RCC 7860 (cell line): ENCODE results near the gene RIMS1.

ENCODE experiments used
- DNase-seq: peaks from one replicate; pipeline ENCODE4 v3.0.0-alpha.2; 2015; ENCODE audit warnings: low spot score
- FAIRE-seq: peaks from 2 replicates; lab custom pipeline; 2012; peaks lifted over from hg19 to GRCh38; lab: Jason Lieb, UNC

Gene RIMS1

GRCh38 chr6:72083976-72084375, 197.6 kb downstream of the RIMS1 start:
- FAIRE-seq: no peak
- DNase-seq: no peak

DNA sequence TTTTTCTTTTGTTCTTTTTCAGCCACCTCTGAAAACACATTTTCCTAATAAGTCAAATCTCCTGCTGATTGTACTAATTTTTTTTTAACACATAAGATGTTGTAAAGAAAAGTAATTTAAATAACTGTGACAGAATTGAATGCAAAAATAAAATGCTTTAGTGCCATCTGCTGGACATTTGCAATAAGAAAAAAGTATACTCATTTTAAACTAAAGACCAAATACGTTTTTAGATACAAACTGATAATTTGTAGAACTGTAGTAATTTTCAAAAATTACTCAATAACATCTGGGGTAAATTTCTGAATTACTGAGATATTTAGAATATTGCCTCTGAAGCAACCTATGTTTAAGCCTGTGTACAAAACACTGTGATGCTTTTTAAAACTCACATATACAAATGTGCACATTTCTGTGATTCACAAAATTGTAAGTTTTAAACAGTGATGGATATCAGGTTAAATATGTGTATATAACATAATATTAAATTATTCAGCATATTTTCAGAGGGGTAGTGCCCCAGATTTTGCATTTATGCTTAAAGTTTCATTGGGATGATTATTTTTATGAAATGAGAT, 198.7 kb downstream of the RIMS1 start:
- FAIRE-seq: peak; percentile 79
- no peak for DNase-seq

DNA sequence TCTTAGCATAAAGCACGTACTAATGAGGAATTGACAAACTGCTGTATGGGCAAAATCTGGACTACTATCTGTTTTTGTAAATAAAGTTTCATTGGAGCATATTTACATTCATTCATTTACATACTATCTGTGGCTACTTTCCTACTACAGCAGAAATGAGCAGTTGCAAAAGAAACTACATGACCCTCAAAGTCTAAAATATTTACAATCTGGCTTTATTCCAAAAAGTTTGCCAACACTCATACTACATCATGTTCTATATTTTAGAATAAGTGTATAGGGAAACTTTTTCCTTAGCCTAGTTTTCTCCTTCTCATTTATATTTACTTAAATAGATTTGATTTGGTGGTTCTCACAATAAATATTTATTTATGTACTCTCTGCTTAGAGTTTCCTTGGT, 208.2 kb downstream of the RIMS1 start:
- no peak for FAIRE-seq
- no peak for DNase-seq

GRCh38 chr6:72102561-72102960, 216.2 kb downstream of the RIMS1 start:
- FAIRE-seq (no peak), DNase-seq (no peak)

DNA sequence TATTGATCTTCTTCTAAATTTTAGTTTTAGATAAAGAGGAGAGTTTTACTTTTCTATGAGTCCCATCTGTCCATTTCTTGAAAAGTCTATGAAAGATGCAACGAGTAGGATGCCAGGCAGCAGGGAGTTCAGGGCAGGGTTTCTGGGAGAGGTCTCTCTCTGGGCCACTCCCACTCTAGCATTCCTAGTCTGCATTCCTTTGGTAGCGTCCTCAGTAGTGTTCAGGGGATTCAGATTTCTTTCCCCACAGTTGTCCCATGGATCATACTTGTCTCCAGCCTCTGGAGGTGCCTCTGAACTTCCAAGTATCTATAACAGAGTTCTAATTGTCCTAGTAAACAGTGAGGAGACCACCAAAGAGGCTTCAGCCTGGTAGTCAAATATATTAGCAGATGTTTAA, 225.3 kb downstream of the RIMS1 start:
- FAIRE-seq: no peak

DNA sequence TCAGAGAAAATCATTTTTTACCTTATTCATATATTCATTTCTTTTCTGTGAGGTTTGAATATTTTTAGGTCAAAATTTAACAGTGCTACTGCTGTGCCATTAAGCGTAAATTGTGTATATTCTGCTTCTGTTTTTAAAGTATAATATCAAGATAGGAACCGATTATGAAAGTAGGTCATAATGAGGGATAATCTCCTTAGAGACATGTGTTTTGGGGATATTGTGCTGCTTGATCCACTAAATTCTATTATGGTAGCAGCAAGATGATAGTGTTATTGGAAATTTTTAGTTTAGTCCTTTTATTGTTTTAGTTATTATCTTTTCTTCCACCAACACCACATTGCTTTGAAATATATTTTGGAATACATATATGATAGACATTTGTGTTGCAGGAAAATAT, 244.0 kb downstream of the RIMS1 start:
- DNase-seq: no peak
- no peak for FAIRE-seq

More for the DNA sequence above, 225.3 kb downstream of the RIMS1 start:
- no peak for DNase-seq

GRCh38 chr6:72132427-72132826, 246.1 kb downstream of the RIMS1 start:
- FAIRE-seq (peak; percentile 29), DNase-seq (peak; percentile 65)

DNA sequence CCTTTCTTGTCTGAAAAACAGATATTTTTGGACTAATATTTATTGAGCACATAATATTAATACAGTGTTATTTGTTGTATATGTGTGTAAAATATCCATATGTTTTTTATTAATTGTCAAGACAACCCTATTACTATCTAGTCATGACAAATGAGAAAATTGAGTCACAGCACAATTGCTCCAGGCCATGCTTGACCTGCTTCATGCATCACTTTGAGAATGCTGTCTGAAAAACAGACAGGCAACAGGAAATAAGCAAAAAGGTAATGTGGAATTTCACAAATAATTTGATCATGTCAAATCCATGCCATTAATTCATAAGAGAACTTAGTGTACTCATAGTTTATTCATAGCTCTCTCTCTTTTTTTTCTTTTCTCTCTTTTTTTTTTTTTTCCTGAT, 246.5 kb downstream of the RIMS1 start:
- DNase-seq: no peak
- FAIRE-seq: no peak

DNA sequence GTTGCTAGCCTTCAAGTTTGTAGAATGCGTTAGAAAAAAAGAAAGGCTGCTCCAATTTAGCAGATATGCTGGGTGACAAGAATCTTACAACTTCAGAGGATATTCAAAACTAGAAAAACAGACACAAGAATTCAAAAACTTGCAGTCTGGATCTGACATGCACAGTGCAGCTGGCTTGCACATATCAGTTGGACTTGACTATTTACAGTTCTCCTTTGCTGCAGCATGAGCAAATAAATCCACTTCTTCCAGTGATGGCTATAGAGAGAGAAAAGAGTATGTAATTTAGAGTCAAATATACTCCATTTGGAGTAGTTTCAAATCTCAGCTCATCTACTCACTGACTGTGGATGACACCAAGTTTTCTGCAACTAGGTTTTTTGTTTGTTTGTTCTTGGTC, 247.0 kb downstream of the RIMS1 start:
- no peak for DNase-seq
- no peak for FAIRE-seq

GRCh38 chr6:72140795-72141194, 254.4 kb downstream of the RIMS1 start:
- DNase-seq (no peak), FAIRE-seq (no peak)

DNA sequence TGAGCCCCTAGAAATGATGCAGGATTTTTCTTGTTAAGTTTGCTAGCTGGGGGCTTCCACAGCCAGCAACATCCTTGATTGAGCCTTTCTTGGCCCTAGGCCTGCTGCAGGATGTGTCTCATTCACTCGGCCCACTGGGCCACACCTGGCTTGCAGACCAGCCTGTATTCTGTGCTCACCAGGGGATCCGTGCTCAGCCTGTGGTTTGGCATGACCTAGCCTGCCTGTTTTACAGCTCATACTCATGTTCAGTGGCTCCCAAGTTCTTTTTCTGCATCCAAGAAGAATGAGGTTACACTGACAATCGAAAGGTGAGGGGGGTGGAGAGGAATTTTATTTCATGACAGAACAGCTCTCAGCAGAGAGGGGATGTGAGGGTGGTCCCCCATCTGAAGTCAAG, 263.4 kb downstream of the RIMS1 start:
- DNase-seq (no peak), FAIRE-seq (no peak)

- no peak for DNase-seq
- no peak for FAIRE-seq
These were observed 265.4 kb downstream of the RIMS1 start for GRCh38 chr6:72151742-72152141.

DNA sequence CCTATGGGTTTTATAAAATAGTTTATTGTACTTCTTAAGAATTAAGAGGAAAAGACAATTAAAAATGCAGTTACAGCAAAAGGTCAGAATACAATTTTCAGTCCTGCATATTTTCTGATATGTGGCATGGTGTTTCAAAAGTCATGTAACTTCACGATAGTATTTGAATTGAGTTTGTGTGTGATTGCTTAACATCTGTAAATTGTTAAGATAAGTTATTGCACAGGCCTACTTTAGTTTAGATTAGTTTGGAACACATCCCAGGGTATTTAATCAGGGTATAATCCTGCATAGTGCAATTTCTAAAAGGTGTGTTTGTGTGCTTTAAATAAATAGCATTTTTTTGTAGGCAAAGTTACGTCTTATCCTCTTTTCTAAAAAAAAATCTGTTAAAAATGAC, 289.6 kb downstream of the RIMS1 start:
- DNase-seq (no peak), FAIRE-seq (no peak)

DNA sequence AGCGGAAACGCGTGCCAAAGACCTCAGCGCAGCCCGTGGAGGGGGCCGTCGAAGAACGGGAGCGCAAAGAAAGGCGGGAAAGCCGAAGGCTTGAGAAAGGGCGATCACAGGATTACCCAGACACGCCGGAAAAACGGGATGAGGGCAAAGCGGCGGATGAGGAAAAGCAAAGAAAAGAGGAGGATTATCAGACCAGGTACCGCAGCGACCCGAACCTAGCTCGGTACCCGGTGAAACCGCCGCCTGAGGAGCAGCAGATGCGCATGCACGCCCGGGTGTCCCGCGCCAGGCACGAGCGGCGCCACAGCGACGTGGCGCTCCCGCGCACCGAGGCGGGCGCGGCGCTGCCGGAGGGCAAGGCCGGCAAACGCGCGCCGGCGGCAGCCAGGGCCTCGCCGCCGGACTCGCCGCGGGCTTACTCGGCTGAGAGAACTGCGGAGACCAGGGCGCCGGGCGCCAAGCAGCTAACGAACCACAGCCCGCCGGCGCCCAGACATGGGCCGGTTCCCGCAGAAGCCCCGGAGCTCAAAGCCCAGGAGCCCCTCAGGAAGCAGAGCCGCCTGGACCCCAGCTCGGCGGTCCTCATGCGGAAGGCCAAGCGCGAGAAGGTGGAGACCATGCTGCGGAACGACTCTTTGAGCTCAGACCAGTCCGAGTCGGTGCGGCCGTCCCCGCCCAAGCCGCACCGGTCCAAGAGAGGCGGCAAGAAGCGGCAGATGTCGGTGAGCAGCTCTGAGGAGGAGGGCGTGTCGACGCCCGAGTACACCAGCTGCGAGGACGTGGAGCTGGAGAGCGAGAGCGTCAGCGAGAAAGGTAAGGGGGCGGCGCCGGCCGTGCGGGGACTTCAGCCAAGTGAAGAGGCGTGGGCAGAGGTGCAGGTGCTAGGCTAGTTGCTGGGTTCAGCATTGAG, 296.2 kb downstream of the RIMS1 start:
- FAIRE-seq: no peak

GRCh38 chr6:72203983-72204382, 317.6 kb downstream of the RIMS1 start:
- DNase-seq (no peak), FAIRE-seq (no peak)

More for the DNA sequence above, 296.2 kb downstream of the RIMS1 start:
- DNase-seq: no peak

DNA sequence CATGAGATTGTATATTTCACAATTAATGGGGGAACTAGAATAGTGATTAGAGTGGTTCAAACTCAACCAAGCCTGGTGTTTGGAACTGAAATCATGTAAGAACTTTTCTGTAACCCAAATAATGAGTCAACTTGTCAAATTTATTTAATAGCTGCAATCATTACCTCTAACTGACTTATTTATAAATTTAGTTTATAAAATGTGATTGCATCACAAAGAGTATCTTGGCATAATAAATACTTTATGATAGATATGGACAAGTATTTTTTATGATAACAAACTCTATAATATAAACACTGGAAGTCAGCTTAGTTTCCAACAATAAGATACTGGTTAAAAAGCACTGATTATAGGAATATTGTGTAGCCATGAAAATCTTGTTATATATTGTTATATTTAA, 319.1 kb downstream of the RIMS1 start:
- DNase-seq (no peak), FAIRE-seq (no peak)

GRCh38 chr6:72206606-72207005, 320.3 kb downstream of the RIMS1 start:
- no peak for FAIRE-seq
- no peak for DNase-seq

DNA sequence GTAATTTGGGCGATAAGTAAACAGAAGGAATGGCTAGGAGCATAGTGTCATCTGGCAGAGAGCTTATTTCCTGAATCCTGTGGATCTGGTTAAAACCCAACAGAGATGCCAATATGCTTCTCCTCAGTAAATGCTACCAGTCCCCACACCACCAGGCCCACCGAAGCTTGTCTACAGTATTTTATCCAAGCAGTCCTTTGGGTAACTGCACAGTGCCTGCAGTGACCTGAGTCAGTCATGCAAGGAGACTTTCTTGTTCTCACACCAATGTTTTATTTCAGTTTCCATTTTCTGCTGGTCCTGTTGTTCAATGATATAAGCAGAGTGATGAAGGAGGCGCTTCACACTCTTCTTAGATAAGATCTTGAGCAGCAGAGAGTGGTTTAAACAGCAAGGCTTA, 326.3 kb downstream of the RIMS1 start:
- DNase-seq: no peak
- FAIRE-seq: no peak

GRCh38 chr6:72213654-72214053, 327.3 kb downstream of the RIMS1 start:
- DNase-seq (no peak), FAIRE-seq (no peak)

- FAIRE-seq (no peak), DNase-seq (no peak)
These were observed 330.1 kb downstream of the RIMS1 start for GRCh38 chr6:72216222-72217068.

DNA sequence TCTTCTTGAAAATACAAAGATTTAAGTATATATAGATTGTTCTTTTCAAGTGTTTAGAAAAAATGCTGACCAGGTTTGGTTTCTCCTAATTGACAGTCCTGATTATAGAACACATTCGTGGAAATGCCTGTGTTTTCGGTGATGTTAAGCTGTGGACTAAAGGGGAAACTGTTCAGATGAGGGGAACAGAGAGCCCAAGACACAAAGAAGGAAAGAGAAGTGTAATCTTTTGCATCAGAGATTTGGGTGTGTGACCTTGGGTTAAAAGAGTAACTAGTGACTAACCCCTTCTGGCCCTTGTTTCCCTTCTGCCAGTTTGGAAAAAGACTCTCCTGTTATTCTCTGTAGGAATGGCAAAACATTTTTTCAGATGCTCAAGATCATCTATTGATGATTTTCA, 331.3 kb downstream of the RIMS1 start:
- DNase-seq (no peak), FAIRE-seq (no peak)

DNA sequence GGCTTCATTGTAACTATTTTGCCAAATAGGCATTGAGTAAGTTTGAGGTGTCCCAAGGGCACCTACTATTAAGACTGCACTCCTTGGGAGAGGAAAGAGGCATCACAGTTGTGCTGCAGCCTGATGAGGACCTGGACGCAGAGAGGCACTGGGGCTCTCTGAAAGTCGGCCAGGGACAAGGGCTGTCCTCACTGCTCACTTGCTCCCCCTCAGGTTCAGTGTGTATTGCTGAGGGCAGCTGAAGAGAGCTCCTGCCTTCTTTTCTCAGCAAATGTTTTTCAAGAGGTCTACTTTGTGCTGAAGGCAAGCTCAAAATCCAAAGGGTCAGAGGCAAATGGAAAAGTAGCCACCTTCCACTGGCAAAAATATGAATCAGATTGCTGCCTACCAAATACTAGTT, 331.8 kb downstream of the RIMS1 start:
- DNase-seq: no peak
- FAIRE-seq: no peak
